LNCaP clone FGC (cell line): ENCODE measurements around the gene FRAS1.

Source experiments
- DNase-seq: peaks from one replicate; pipeline ENCODE4 v3.0.0-alpha.2; 2011; ENCODE audit warnings: low read depth
- H3K4me3 ChIP-seq: 2 replicates; pipeline ENCODE4 v1.5.1; 2011; ENCODE audit warnings: mild to moderate bottlenecking, low read depth, low read length, control low read depth
- CTCF ChIP-seq: IDR thresholded peaks from 2 replicates; pipeline ENCODE4 v1.5.1; 2012; ENCODE audit warnings: mild to moderate bottlenecking; ENCODE audit not compliant: control insufficient read depth, insufficient read depth; ENCODE audit errors: extremely low read depth

FRAS1 gene

GRCh38 chr4:78343682-78344081, 286.6 kb downstream of the FRAS1 start:
- DNase-seq = no peak
- no peak overlapping the region for H3K4me3 ChIP-seq
- no peak for TF ChIP-seq CTCF

GRCh38 chr4:78345237-78345636, 288.1 kb downstream of the FRAS1 start:
- DNase-seq = no peak
- TF ChIP-seq CTCF = no peak
- H3K4me3 ChIP-seq = no peak overlapping the region

- H3K4me3 ChIP-seq = no peak overlapping the region
- DNase-seq = no peak
- TF ChIP-seq CTCF = no peak
Observed at GRCh38 chr4:78346222-78346621, 289.1 kb downstream of the FRAS1 start.

- TF ChIP-seq CTCF = no peak
- no peak for DNase-seq
- H3K4me3 ChIP-seq = no peak overlapping the region
Observed at GRCh38 chr4:78347527-78347926, 290.4 kb downstream of the FRAS1 start.

GRCh38 chr4:78353921-78354320, 296.8 kb downstream of the FRAS1 start:
- no peak for TF ChIP-seq CTCF
- H3K4me3 ChIP-seq = no peak overlapping the region

GRCh38 chr4:78354782-78355181, 297.7 kb downstream of the FRAS1 start:
- no peak overlapping the region for H3K4me3 ChIP-seq
- no peak for TF ChIP-seq CTCF
- DNase-seq = no peak

More at GRCh38 chr4:78353921-78354320, 296.8 kb downstream of the FRAS1 start:
- no peak for DNase-seq

GRCh38 chr4:78355306-78355705, 298.2 kb downstream of the FRAS1 start:
- DNase-seq = no peak
- no peak overlapping the region for H3K4me3 ChIP-seq
- no peak for TF ChIP-seq CTCF
